HepG2 (cell line): ENCODE measurements around the gene MICALL2. TPM values are rescaled to one million over a fixed set of nuclear protein-coding genes. Genes with fewer than 3 reads are reported as not detected.

Source experiments
- AKAP8 ChIP-seq: sonication (generic); formaldehyde crosslinking; IDR thresholded peaks from 2 replicates; pipeline ENCODE4 v1.5.1; 2020; ENCODE audit warnings: mild to moderate bottlenecking, missing genetic modification reagents
- ELF3 ChIP-seq: IDR thresholded peaks from 2 replicates; pipeline ENCODE4 v1.6.1; 2016; ENCODE audit warnings: missing genetic modification reagents, missing compliant biosample characterization
- FOXO1 ChIP-seq: sonication (generic); formaldehyde crosslinking; IDR thresholded peaks from 2 replicates; pipeline ENCODE4 v1.4.0; 2020; ENCODE audit warnings: missing genetic modification reagents
- HCFC1 ChIP-seq: fragments of 150-350 bp; IDR thresholded peaks from 2 replicates; pipeline ENCODE4 v1.6.1; 2014; ENCODE audit warnings: low read depth, low read length
- HHEX ChIP-seq: IDR thresholded peaks from 2 replicates; pipeline ENCODE4 v1.6.1; 2016; ENCODE audit warnings: control low read depth
- HOXA3 ChIP-seq: sonication (generic); formaldehyde crosslinking; IDR thresholded peaks from 2 replicates; pipeline ENCODE4 v1.5.0; 2020; ENCODE audit warnings: missing genetic modification reagents
- MEIS1 ChIP-seq: sonication (generic); formaldehyde crosslinking; IDR thresholded peaks from 2 replicates; pipeline ENCODE4 v1.9.0; 2021; ENCODE audit warnings: mild to moderate bottlenecking, missing genetic modification reagents, moderate library complexity, borderline replicate concordance
- MYC ChIP-seq: sonication (generic); formaldehyde crosslinking; IDR thresholded peaks from 2 replicates; pipeline ENCODE4 v1.9.0; 2021; ENCODE audit warnings: missing genetic modification reagents, borderline replicate concordance
- NFYB ChIP-seq: sonication (generic); formaldehyde crosslinking; IDR thresholded peaks from 2 replicates; pipeline ENCODE4 v1.4.0; 2020; ENCODE audit warnings: missing genetic modification reagents
- ZMAT3 ChIP-seq: sonication (generic); formaldehyde crosslinking; conservative IDR thresholded peaks from 2 replicates; pipeline ENCODE4 v1.7.0; 2021; ENCODE audit warnings: missing genetic modification reagents
- ZNF12 ChIP-seq: sonication (generic); formaldehyde crosslinking; IDR thresholded peaks from 2 replicates; pipeline ENCODE4 v1.5.0; 2020; ENCODE audit warnings: missing genetic modification reagents
- ZNF17 ChIP-seq: sonication (generic); formaldehyde crosslinking; IDR thresholded peaks from 2 replicates; pipeline ENCODE4 v1.5.0; 2020; ENCODE audit warnings: mild to moderate bottlenecking, missing genetic modification reagents
- ZNF235 ChIP-seq: sonication (generic); formaldehyde crosslinking; IDR thresholded peaks from 2 replicates; pipeline ENCODE4 v1.8.1; 2023; ENCODE audit warnings: mild to moderate bottlenecking, missing genetic modification reagents, borderline replicate concordance
- ZNF275 ChIP-seq: sonication (generic); formaldehyde crosslinking; IDR thresholded peaks from 2 replicates; pipeline ENCODE4 v1.8.0; 2022; ENCODE audit warnings: missing genetic modification reagents, mild to moderate bottlenecking, inconsistent platforms, borderline replicate concordance
- ZNF34 ChIP-seq: sonication (generic); formaldehyde crosslinking; IDR thresholded peaks from 2 replicates; pipeline ENCODE4 v1.4.0; 2020; ENCODE audit warnings: mild to moderate bottlenecking, missing genetic modification reagents, borderline replicate concordance
- ZNF383 ChIP-seq: sonication (generic); formaldehyde crosslinking; IDR thresholded peaks from 2 replicates; pipeline ENCODE4 v1.4.0; 2020; ENCODE audit warnings: missing genetic modification reagents, mild to moderate bottlenecking, borderline replicate concordance
- ZNF407 ChIP-seq: sonication (generic); formaldehyde crosslinking; IDR thresholded peaks from one replicate; pipeline ENCODE4 v1.5.1; 2020; ENCODE audit warnings: mild to moderate bottlenecking, missing genetic modification reagents; ENCODE audit errors: not compliant biosample characterization
- ZNF704 ChIP-seq: sonication (generic); formaldehyde crosslinking; IDR thresholded peaks from 2 replicates; pipeline ENCODE4 v1.8.1; 2023; ENCODE audit warnings: mild to moderate bottlenecking, inconsistent platforms, moderate library complexity, missing genetic modification reagents, borderline replicate concordance
- ZNF761 ChIP-seq: sonication (generic); formaldehyde crosslinking; conservative IDR thresholded peaks from 2 replicates; pipeline ENCODE4 v1.4.0; 2020; ENCODE audit warnings: mild to moderate bottlenecking, missing genetic modification reagents
- ZNF816 ChIP-seq: sonication (generic); formaldehyde crosslinking; IDR thresholded peaks from 2 replicates; pipeline ENCODE4 v1.8.0; 2022; ENCODE audit warnings: missing genetic modification reagents, mild to moderate bottlenecking, borderline replicate concordance
- ZZZ3 ChIP-seq: sonication (generic); formaldehyde crosslinking; IDR thresholded peaks from 2 replicates; pipeline ENCODE4 v1.4.0; 2020; ENCODE audit warnings: missing genetic modification reagents, mild to moderate bottlenecking, borderline replicate concordance
- polyA plus RNA-seq, 8 experiments: library from polyadenylated mRNA; depleted of rRNA in 3 of 8; stranded (reverse) in 7 of 8; unstranded in 1 of 8; fragments of >200 nt; fragmentation: Illumina TruSeq in 4 of 8; extraction: Trizol in 4 of 8; gene quantifications; 2 replicates each; pipeline versions ENCODE4 v1.2.1 to v1.2.3, GENCODE V29; 2011 to 2016; ENCODE audit warnings: low read depth in 4 of 8, missing spikeins in 1 of 8, mixed read lengths in 1 of 8; ENCODE audit not compliant: insufficient read depth in 1 of 8
- total RNA-seq, 5 experiments: library from RNA; depleted of rRNA; stranded (reverse); fragments of >200 nt; fragmentation: Illumina TruSeq; extraction: Trizol; gene quantifications; 2 replicates each; pipeline ENCODE4 v1.2.3, GENCODE V29; 2016; ENCODE audit warnings: low read depth in 1 of 5

The MICALL2 gene
- total and polyA plus RNA-seq, 2 of the 13 experiments (the other 11 are each of a cell fraction or from before 2014, with no cell fraction given) = 5.8 to 12.4 TPM

- TF ChIP-seq ZNF407 (CRISPR knock-in tag) = peak; percentile 73
- TF ChIP-seq ELF3 (CRISPR knock-in tag) = no peak
- TF ChIP-seq MYC = no peak
- TF ChIP-seq ZNF17 (CRISPR knock-in tag) = no peak
- TF ChIP-seq HOXA3 = peak; percentile 14; the same call in 1 of the 2 replicates
- TF ChIP-seq HHEX (CRISPR knock-in tag) = no peak
- no peak for TF ChIP-seq ZNF235 (CRISPR knock-in tag)
- TF ChIP-seq HCFC1 = no peak
- no peak for TF ChIP-seq ZNF34 (CRISPR knock-in tag)
- no peak for TF ChIP-seq ZNF275 (CRISPR knock-in tag)
- TF ChIP-seq AKAP8 (CRISPR knock-in tag) = 0 out of 2 replicates have a peak, but pooled peaks have one; percentile 24
- no peak for TF ChIP-seq ZMAT3 (CRISPR knock-in tag)
- TF ChIP-seq ZNF761 (CRISPR knock-in tag) = no peak
- no peak for TF ChIP-seq ZNF816
- TF ChIP-seq NFYB = no peak
- no peak for TF ChIP-seq ZNF704
- TF ChIP-seq ZZZ3 (CRISPR knock-in tag) = no peak
- no peak for TF ChIP-seq MEIS1 (CRISPR knock-in tag)
- TF ChIP-seq ZNF12 = no peak; the same call in 1 of the 2 replicates
- no peak for TF ChIP-seq ZNF383 (CRISPR knock-in tag)
- TF ChIP-seq FOXO1 (CRISPR knock-in tag) = no peak
Observed at GRCh38 chr7:1428941-1429501, 30.2 kb downstream of the MICALL2 start (continued).
